HCT116 (cell line): ENCODE data around the gene SEC23A.

Experiments
- ATF3 ChIP-seq: IDR thresholded peaks from 2 replicates; pipeline ENCODE4 v1.6.1; 2012
- CTCF ChIP-seq, 3 experiments: fragments of 200-600 bp in 1 of 3; sonication (generic) in 1 of 3; IDR thresholded peaks in 2 of 3; conservative IDR thresholded peaks in 1 of 3; 2 replicates each; pipeline ENCODE4 v1.5.1; 2012 to 2017; ENCODE audit warnings: low read depth in 2 of 3, low read length in 2 of 3, antibody characterized with exemption in 1 of 3, borderline replicate concordance in 1 of 3, control low read depth in 1 of 3, mild to moderate bottlenecking in 1 of 3, mixed read lengths in 1 of 3, mixed run types in 1 of 3, moderate library complexity in 1 of 3; ENCODE audit not compliant: insufficient read depth in 1 of 3
- EZH2 ChIP-seq: fragments of 200-600 bp; sonication (generic); IDR thresholded peaks from 2 replicates; pipeline ENCODE4 v1.6.1; 2017; ENCODE audit warnings: antibody characterized with exemption, mixed run types
- JUND ChIP-seq: IDR thresholded peaks from 2 replicates; pipeline ENCODE4 v1.6.1; 2012
- MAX ChIP-seq: IDR thresholded peaks from 2 replicates; pipeline ENCODE4 v1.6.1; 2012
- POLR2A ChIP-seq: IDR thresholded peaks from 2 replicates; pipeline ENCODE4 v1.7.0; 2011; ENCODE audit warnings: borderline replicate concordance; ENCODE audit not compliant: insufficient read depth, insufficient read length; ENCODE audit errors: extremely low read depth
- POLR2AphosphoS5 ChIP-seq: IDR thresholded peaks from 2 replicates; pipeline ENCODE4 v1.6.1; 2011; ENCODE audit warnings: mild to moderate bottlenecking, low read depth, low read length, moderate library complexity
- REST ChIP-seq: IDR thresholded peaks from 2 replicates; pipeline ENCODE4 v1.6.1; 2012; ENCODE audit warnings: low read depth
- SIN3A ChIP-seq: IDR thresholded peaks from 2 replicates; pipeline ENCODE4 v1.6.1; 2012; ENCODE audit warnings: low read depth
- SRF ChIP-seq: IDR thresholded peaks from 2 replicates; pipeline ENCODE4 v1.6.1; 2012; ENCODE audit warnings: low read depth
- TCF7L2 ChIP-seq: IDR thresholded peaks from 2 replicates; pipeline ENCODE4 v1.7.0; 2011; ENCODE audit warnings: borderline replicate concordance, inconsistent platforms; ENCODE audit not compliant: insufficient read depth, insufficient read length; ENCODE audit errors: extremely low read depth
- ZBTB33 ChIP-seq: IDR thresholded peaks from 2 replicates; pipeline ENCODE4 v1.6.1; 2011; ENCODE audit warnings: mild to moderate bottlenecking, low read length, moderate library complexity; ENCODE audit not compliant: insufficient replicate concordance; ENCODE audit errors: extremely low read depth

- TF ChIP-seq CTCF (IDR thresholded peaks at IDR 0.05 in 2 of 3, conservative IDR thresholded peaks at IDR 0.05 in 1 of 3; ENCODE audit: borderline replicate concordance in 1 of 3, insufficient read depth in 1 of 3, low read depth in 2 of 3, low read length in 2 of 3) (no peak), EZH2 (no peak), POLR2AphosphoS5 (no peak), SRF (no peak), POLR2A (no peak), MAX (no peak), JUND (no peak), TCF7L2 (no peak), SIN3A (no peak), ATF3 (no peak), REST (no peak), ZBTB33 (no peak)
Measured at GRCh38 chr14:39083127-39083526, 19.9 kb downstream of the SEC23A start.
